Epidermal melanocyte (primary cell): ENCODE measurements around the gene SRGAP3.

ENCODE experiments used
- DNase-seq: peaks from one replicate; pipeline ENCODE4 v3.0.0; 2011; ENCODE audit warnings: low spot score; ENCODE audit not compliant: insufficient read length

SRGAP3 gene

DNA sequence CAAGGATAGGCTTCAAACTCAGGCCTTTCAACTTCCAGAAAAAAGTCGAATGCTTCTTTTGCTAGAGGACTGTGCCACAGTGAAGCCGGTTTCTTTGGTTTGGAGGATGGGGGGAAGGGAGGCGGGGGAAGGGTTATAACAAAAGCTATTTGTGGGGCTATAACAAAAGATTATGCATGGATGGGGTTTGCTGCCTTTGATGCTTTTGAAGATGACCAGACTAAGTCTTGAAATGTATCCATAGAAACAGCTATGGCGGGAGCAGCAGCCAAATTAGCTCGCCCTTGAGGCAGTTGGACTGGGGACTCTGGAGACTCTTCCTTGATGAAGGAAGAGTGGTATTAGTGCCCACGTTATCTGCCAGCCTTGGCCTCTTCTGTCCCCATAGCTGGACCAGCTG is 47.5 kb downstream of the SRGAP3 start:
- DNase-seq, result no peak

DNA sequence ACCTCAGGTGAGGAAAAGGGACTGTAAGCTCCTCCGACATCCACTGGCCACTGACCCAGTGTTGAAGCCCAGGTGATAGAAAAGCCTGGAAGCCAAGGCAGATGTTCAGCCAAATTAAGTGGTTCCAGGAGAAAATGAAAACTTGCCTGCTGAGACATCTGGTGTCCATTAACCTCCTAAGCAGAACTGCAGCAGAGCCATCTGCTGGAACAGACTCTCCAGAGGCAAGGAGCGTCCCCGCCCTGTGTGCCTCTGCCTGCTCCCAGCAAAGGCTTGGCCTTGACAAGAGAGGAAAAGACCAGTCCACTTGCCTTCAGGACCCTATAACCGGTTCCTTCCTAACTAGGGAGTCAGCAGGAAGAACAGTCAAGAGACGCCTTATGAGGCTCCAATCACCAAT is 48.2 kb downstream of the SRGAP3 start:
- peak; percentile 48 for DNase-seq

- DNase-seq, result no peak
Observed at GRCh38 chr3:9199775-9200174, 49.7 kb downstream of the SRGAP3 start.

DNA sequence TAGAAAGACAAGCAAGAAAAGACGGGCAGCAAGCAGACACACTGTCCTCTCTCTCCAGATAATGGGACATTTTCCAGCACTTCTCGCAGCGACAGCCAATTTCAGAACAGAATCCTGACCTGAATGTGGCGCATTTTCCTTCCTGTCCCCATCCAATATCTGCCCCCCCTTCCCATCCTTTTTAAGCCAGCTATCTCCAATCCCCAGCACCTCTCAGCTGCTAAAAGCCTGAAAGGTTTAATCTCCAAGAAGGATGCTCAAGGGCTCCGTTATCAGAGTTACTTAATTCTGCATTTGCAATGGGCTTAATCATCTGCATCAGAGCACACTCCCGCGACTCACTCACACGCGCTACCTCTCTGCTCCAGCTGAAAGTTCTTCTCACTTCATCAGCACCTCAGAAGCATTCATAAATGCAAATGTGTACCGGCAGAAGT is 50.5 kb downstream of the SRGAP3 start:
- no peak for DNase-seq

DNA sequence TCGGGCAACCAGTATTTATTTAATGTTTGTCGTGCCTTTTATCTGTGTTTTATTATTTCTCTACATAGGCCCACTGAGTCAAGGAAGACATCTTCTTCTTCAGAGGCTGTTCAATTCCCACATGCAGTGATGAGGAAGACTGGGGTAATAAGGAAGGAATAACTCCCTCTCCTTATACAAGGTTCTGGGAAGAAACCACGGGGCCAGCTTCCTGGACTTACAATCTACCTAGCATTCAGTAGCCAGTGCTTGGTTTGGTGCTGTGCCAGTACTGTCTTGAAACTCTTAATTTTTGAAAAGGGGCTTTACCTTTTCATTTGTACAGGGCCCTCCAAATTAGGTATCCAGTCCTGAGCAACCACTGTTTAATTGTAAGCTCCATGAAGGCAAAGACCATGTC is 51.2 kb downstream of the SRGAP3 start:
- DNase-seq, result no peak

GRCh38 chr3:9196020-9196419 is 53.4 kb downstream of the SRGAP3 start:
- DNase-seq, result no peak

GRCh38 chr3:9195390-9195789 is 54.1 kb downstream of the SRGAP3 start:
- DNase-seq, result no peak

DNA sequence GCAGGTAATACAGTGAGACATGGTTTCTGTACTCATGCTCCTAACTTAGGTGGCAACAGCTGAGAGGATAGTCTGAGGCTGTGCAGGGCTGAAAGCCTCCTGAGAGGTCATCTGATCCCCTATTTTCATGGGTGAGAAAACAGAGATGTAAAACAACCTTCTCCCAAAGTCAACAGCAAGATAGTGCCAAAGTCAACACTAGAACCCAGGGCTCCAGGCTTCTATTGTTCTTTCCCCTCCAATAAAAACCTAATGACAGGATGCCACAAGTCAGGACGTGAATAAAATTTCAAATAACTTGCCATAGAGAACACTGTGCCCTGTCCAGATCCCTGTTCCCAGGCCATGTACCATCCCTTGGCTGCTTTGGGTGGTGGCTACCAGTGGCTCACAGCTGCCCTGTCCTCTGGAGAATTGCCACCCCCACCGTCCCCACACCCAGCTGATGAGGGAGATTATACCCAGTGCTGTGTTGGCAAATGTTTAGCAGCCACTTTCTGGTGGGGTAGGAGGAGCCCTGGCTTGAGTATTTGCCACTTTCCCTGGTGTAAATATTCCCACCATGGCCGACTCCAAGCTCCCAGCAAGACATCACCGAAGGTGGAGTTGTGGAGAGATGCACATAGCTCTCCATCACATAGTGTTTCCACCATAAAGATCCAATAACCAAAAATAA is 54.8 kb downstream of the SRGAP3 start:
- DNase-seq, result no peak

DNA sequence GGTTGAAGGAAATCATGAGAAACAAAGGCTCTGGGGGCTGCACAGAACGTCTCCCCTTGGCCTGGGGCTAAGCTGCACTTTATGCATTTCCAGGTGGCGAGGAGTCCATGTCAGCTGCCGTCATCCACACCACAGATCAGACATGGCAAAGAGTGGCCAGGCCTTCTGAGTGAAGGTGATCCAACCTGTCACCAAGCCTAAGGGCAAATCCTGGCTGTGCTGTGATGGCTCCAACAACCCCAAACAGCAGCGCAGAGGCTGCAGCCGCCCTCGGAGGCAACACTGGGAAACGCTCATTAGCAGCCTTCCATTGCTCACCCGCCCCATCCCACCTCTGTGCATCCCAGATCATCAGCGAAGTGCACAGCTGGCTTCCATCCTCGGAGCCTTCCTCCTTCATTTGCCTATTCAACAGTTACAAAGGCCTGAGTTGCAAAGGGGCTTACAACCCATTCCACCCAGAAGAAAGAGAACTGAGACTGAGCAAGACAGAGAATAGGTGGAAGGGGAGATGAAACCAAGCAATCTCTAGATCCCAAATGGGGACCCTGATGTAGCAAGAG is 55.7 kb downstream of the SRGAP3 start:
- DNase-seq, result no peak

DNA sequence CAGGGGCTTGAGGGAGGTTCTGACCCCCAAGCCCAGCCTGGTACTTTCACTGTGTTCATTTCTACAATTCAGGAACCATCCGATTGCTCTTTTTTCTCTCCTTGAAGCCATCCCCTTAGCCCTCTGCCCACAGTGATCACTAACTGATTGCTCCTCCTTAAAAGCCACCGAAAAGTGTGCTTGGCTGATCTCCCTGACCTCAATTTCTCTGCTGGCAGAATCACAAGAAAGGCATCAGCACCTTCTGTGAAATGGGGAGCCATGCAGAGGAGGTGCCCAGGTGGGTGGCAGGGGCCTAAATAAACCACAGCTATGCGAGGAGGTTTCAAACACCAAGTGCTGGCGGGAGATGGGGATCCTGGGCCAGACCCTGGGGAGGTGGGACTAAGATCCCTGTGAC is 56.2 kb downstream of the SRGAP3 start:
- DNase-seq, result no peak

GRCh38 chr3:9192248-9193025 is 57.0 kb downstream of the SRGAP3 start:
- DNase-seq, result no peak

- DNase-seq, result no peak
Observed at GRCh38 chr3:9190276-9190675, 59.2 kb downstream of the SRGAP3 start.

GRCh38 chr3:9188583-9188982 is 60.9 kb downstream of the SRGAP3 start:
- DNase-seq, result no peak

DNA sequence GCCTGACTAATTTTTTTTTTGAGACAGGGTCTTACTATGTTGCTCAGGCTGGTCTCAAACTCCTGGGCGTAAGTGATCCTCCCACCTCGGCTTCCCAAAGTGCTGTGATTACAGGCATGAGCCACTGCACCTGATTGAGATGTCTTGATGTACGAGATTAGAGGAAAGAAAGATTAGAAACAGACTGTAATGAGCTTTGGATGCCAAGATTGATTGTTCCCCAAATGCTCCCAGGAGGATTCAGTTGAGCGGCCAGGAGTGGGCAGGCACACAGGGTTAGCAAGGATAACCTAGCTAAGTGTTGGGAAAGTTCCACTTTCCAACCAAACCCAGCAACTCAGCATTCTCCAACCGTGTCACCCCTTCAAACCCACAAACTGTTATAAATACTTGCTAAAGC is 63.7 kb downstream of the SRGAP3 start:
- DNase-seq, result no peak

- no peak for DNase-seq
Observed at GRCh38 chr3:9185046-9185445, 64.4 kb downstream of the SRGAP3 start.

- DNase-seq, result no peak
Observed at GRCh38 chr3:9184461-9184835, 65.0 kb downstream of the SRGAP3 start.

DNA sequence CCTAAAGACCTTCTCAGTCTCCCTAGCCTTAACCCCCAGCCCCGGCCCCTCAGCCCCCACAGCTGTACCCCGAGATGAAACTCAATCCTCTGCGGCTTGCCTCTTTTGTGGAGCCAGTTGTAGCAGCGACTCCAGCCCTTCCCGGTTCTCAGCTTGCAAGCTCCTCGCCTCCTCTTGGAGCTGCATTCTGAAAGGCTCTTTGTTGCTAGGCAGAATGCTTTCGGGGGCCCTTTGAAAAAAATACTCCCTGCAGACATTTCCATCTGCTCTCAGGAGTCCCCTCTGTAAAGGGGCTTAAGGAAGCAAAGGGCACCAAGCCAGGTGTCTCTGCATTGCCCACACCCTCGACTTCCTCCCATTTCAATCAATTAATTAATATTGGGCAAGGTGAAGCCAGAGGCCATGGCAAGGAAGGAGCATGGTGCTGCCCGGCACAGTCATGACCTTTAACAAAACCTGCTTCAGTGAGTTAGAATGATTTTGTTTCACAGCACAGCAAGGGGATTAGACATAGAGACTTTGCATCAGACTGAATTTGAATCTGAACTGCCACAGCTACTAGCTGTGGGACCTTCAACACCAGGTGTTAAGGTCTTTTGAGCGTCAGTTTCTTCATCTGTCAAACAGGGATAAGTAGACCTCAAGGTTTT is 65.5 kb downstream of the SRGAP3 start:
- DNase-seq, result no peak

DNA sequence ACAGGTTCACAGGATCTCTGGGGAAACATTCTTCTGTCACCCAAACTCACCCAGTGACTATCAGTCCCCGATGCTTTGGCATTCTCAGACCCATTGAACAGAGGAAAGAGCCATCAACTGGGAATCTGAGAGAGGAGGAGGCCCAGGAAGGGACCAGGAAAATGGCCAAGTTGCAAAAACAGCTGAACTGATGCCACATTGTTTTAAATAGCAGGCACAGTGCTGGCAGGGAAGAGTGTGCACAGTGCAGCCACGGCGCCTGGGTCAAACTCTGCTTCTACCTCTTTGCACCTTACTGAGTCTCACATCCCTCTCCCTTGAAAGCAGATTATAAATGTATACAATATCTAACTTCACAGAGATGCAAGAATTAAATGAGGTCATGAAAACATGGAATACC is 66.4 kb downstream of the SRGAP3 start:
- DNase-seq, result no peak

GRCh38 chr3:9180764-9181117 is 68.7 kb downstream of the SRGAP3 start:
- DNase-seq, result no peak

DNA sequence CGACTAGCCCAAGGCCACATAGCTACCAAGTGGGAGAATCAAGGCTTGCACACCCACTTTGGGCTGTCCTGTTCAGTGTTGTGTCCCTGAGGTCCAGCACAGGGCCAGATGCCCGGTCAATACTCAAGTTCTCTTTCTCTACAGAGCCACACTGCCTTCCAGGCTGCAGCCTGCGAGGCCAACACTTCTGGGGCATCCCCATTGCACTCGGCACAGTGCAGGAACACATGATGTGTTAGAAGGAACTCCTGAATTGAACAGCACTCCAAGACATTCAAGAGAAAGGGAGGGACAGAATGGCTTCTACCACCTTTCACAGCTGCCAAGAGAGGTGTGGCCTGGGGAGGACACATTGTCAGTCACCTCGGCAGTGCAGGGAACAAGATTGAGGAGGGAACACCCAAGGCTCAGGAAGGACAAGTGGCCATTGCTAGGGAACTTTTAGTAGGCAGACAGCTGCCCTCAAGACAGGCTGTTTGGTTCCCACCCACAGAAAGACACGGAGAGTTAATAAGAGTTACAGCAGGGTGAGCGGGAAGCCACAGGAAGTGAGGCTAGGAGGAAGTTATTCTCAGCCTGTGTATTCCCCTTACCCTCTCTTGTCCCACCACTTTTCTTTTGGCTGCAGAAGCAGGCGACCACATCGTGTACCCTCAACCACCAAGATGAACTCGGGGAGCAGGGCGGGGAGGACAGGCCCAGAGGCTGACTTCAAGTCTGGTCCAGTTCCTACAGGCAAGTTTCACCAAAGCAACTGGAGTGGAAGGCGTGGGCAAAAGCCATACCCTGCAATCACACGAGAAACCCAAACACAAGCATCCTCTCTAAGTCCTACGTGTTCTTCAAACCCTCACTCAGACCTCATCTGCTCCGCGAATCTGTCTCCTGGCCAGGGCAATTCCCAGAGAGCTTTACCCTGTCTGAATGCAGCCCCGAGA is 69.4 kb downstream of the SRGAP3 start:
- DNase-seq, result no peak

GRCh38 chr3:9178697-9179096 is 70.7 kb downstream of the SRGAP3 start:
- no peak for DNase-seq
